ENCODE measurements around the gene PPP2R2C. TPM values are rescaled to one million over a fixed set of nuclear protein-coding genes. Genes with fewer than 3 reads are reported as not detected.

The PPP2R2C gene
- total and polyA plus RNA-seq, 2 donors, result 5.4 to 6.4 TPM

- peaks cover 0 to 2% of the 10 kb centered on the region in 2 donors for H3K9me3 ChIP-seq (ENCODE audit: control insufficient read depth in 2 of 2, insufficient read depth in 1 of 2, low read length in 1 of 2)
- WGBS, result 81% methylated on average over 9 of the region's 9 CpGs
- H3K4me1 ChIP-seq (ENCODE audit: control insufficient read depth in 2 of 2, insufficient read depth in 2 of 2, low read length in 2 of 2), result no peaks in the 10 kb centered on the region
- no peak overlapping the region for H3K27ac ChIP-seq (ENCODE audit: low read depth in 1 of 2, low read length in 1 of 2)
- DNase-seq (ENCODE audit: low read depth in 6 of 9, low spot score in 9 of 9), result no peak
- H3K4me3 ChIP-seq (ENCODE audit: low read length in 2 of 2), result no peak overlapping the region
- no peaks in the 10 kb centered on the region for H3K36me3 ChIP-seq (ENCODE audit: control insufficient read depth in 2 of 2, insufficient read depth in 2 of 2, low read length in 1 of 2)
- peaks cover 3 to 21% of the 10 kb centered on the region in 2 donors for H3K27me3 ChIP-seq (ENCODE audit: control insufficient read depth in 2 of 2, insufficient read depth in 1 of 2, low read length in 1 of 2)
These were observed 131.9 kb downstream of the PPP2R2C start for GRCh38 chr4:6340446-6341015.

- Histone ChIP-seq H3K4me3 (ENCODE audit: low read length in 2 of 2) (no peak overlapping the region), H3K4me1 (ENCODE audit: control insufficient read depth in 2 of 2, insufficient read depth in 2 of 2, low read length in 2 of 2) (no peaks in the 10 kb centered on the region), H3K27ac (ENCODE audit: low read depth in 1 of 2, low read length in 1 of 2) (no peak overlapping the region), H3K27me3 (ENCODE audit: control insufficient read depth in 2 of 2, insufficient read depth in 1 of 2, low read length in 1 of 2) (peaks cover 3 to 21% of the 10 kb centered on the region in 2 donors), H3K9me3 (ENCODE audit: control insufficient read depth in 2 of 2, insufficient read depth in 1 of 2, low read length in 1 of 2) (no peaks in the 10 kb centered on the region), H3K36me3 (ENCODE audit: control insufficient read depth in 2 of 2, insufficient read depth in 2 of 2, low read length in 1 of 2) (no peaks in the 10 kb centered on the region)
- WGBS, result 90% methylated on average over 13 of the region's 13 CpGs
- no peak for DNase-seq (ENCODE audit: low read depth in 6 of 9, low spot score in 9 of 9)
These were observed 132.5 kb downstream of the PPP2R2C start for GRCh38 chr4:6339818-6340445.

- no peaks in the 10 kb centered on the region for H3K36me3 ChIP-seq (ENCODE audit: control insufficient read depth in 2 of 2, insufficient read depth in 2 of 2, low read length in 1 of 2)
- no peak overlapping the region for H3K27ac ChIP-seq (ENCODE audit: low read depth in 1 of 2, low read length in 1 of 2)
- H3K4me3 ChIP-seq (ENCODE audit: low read length in 2 of 2), result no peak overlapping the region
- WGBS, result 76% methylated on average over 12 of the region's 12 CpGs
- peaks cover 3 to 21% of the 10 kb centered on the region in 2 donors for H3K27me3 ChIP-seq (ENCODE audit: control insufficient read depth in 2 of 2, insufficient read depth in 1 of 2, low read length in 1 of 2)
- H3K9me3 ChIP-seq (ENCODE audit: control insufficient read depth in 2 of 2, insufficient read depth in 1 of 2, low read length in 1 of 2), result peaks cover 0 to 3% of the 10 kb centered on the region in 2 donors
- H3K4me1 ChIP-seq (ENCODE audit: control insufficient read depth in 2 of 2, insufficient read depth in 2 of 2, low read length in 2 of 2), result no peaks in the 10 kb centered on the region
- no peak for DNase-seq (ENCODE audit: low read depth in 6 of 9, low spot score in 9 of 9)
These were observed 133.2 kb downstream of the PPP2R2C start for GRCh38 chr4:6338951-6339817.

GRCh38 chr4:6338175-6338950 is 134.1 kb downstream of the PPP2R2C start:
- H3K36me3 ChIP-seq (ENCODE audit: control insufficient read depth in 2 of 2, insufficient read depth in 2 of 2, low read length in 1 of 2), result no peaks in the 10 kb centered on the region
- peaks cover 2 to 10% of the 10 kb centered on the region in 2 donors for H3K9me3 ChIP-seq (ENCODE audit: control insufficient read depth in 2 of 2, insufficient read depth in 1 of 2, low read length in 1 of 2)
- no peak for DNase-seq (ENCODE audit: low read depth in 6 of 9, low spot score in 9 of 9)
- WGBS, result 41% methylated on average over 14 of the region's 14 CpGs
- H3K27ac ChIP-seq (ENCODE audit: low read depth in 1 of 2, low read length in 1 of 2), result no peak overlapping the region
- H3K4me1 ChIP-seq (ENCODE audit: control insufficient read depth in 2 of 2, insufficient read depth in 2 of 2, low read length in 2 of 2), result no peaks in the 10 kb centered on the region
- peaks cover 3 to 21% of the 10 kb centered on the region in 2 donors for H3K27me3 ChIP-seq (ENCODE audit: control insufficient read depth in 2 of 2, insufficient read depth in 1 of 2, low read length in 1 of 2)
- H3K4me3 ChIP-seq (ENCODE audit: low read length in 2 of 2), result no peak overlapping the region

GRCh38 chr4:6337331-6337935 is 135.0 kb downstream of the PPP2R2C start:
- Histone ChIP-seq H3K27ac (ENCODE audit: low read depth in 1 of 2, low read length in 1 of 2) (no peak overlapping the region), H3K4me1 (ENCODE audit: control insufficient read depth in 2 of 2, insufficient read depth in 2 of 2, low read length in 2 of 2) (no peaks in the 10 kb centered on the region), H3K9me3 (ENCODE audit: control insufficient read depth in 2 of 2, insufficient read depth in 1 of 2, low read length in 1 of 2) (peaks cover 2 to 10% of the 10 kb centered on the region in 2 donors), H3K36me3 (ENCODE audit: control insufficient read depth in 2 of 2, insufficient read depth in 2 of 2, low read length in 1 of 2) (no peaks in the 10 kb centered on the region), H3K4me3 (ENCODE audit: low read length in 2 of 2) (no peak overlapping the region), H3K27me3 (ENCODE audit: control insufficient read depth in 2 of 2, insufficient read depth in 1 of 2, low read length in 1 of 2) (peaks cover 3 to 21% of the 10 kb centered on the region in 2 donors)
- 23% methylated on average over 19 of the region's 19 CpGs for WGBS
- no peak for DNase-seq (ENCODE audit: low read depth in 6 of 9, low spot score in 9 of 9)

GRCh38 chr4:6336166-6336565 is 136.2 kb downstream of the PPP2R2C start:
- Histone ChIP-seq H3K4me1 (ENCODE audit: control insufficient read depth in 2 of 2, insufficient read depth in 2 of 2, low read length in 2 of 2) (no peaks in the 10 kb centered on the region), H3K4me3 (ENCODE audit: low read length in 2 of 2) (no peak overlapping the region), H3K9me3 (ENCODE audit: control insufficient read depth in 2 of 2, insufficient read depth in 1 of 2, low read length in 1 of 2) (peaks cover 2 to 15% of the 10 kb centered on the region in 2 donors), H3K36me3 (ENCODE audit: control insufficient read depth in 2 of 2, insufficient read depth in 2 of 2, low read length in 1 of 2) (no peaks in the 10 kb centered on the region), H3K27ac (ENCODE audit: low read depth in 1 of 2, low read length in 1 of 2) (no peak overlapping the region), H3K27me3 (ENCODE audit: control insufficient read depth in 2 of 2, insufficient read depth in 1 of 2, low read length in 1 of 2) (peaks cover 3 to 21% of the 10 kb centered on the region in 2 donors)
- WGBS, result 82% methylated on average over 13 of the region's 13 CpGs
- DNase-seq (ENCODE audit: low read depth in 6 of 9, low spot score in 9 of 9), result no peak

GRCh38 chr4:6335040-6335590 is 137.3 kb downstream of the PPP2R2C start:
- Histone ChIP-seq H3K27me3 (ENCODE audit: control insufficient read depth in 2 of 2, insufficient read depth in 1 of 2, low read length in 1 of 2) (peaks cover 3 to 21% of the 10 kb centered on the region in 2 donors), H3K36me3 (ENCODE audit: control insufficient read depth in 2 of 2, insufficient read depth in 2 of 2, low read length in 1 of 2) (no peaks in the 10 kb centered on the region), H3K27ac (ENCODE audit: low read depth in 1 of 2, low read length in 1 of 2) (no peak overlapping the region), H3K4me3 (ENCODE audit: low read length in 2 of 2) (no peak overlapping the region), H3K4me1 (ENCODE audit: control insufficient read depth in 2 of 2, insufficient read depth in 2 of 2, low read length in 2 of 2) (no peaks in the 10 kb centered on the region), H3K9me3 (ENCODE audit: control insufficient read depth in 2 of 2, insufficient read depth in 1 of 2, low read length in 1 of 2) (peaks cover 2 to 15% of the 10 kb centered on the region in 2 donors)
- no peak for DNase-seq (ENCODE audit: low read depth in 6 of 9, low spot score in 9 of 9)
- WGBS, result 77% methylated on average over 12 of the region's 12 CpGs

GRCh38 chr4:6334203-6334887 is 138.1 kb downstream of the PPP2R2C start:
- Histone ChIP-seq H3K27me3 (ENCODE audit: control insufficient read depth in 2 of 2, insufficient read depth in 1 of 2, low read length in 1 of 2) (peaks cover 3 to 21% of the 10 kb centered on the region in 2 donors), H3K36me3 (ENCODE audit: control insufficient read depth in 2 of 2, insufficient read depth in 2 of 2, low read length in 1 of 2) (no peaks in the 10 kb centered on the region), H3K27ac (ENCODE audit: low read depth in 1 of 2, low read length in 1 of 2) (no peak overlapping the region), H3K4me1 (ENCODE audit: control insufficient read depth in 2 of 2, insufficient read depth in 2 of 2, low read length in 2 of 2) (no peaks in the 10 kb centered on the region), H3K4me3 (ENCODE audit: low read length in 2 of 2) (no peak overlapping the region), H3K9me3 (ENCODE audit: control insufficient read depth in 2 of 2, insufficient read depth in 1 of 2, low read length in 1 of 2) (peaks cover 2 to 15% of the 10 kb centered on the region in 2 donors)
- WGBS, result 89% methylated on average over 5 of the region's 5 CpGs
- DNase-seq (ENCODE audit: low read depth in 6 of 9, low spot score in 9 of 9), result no peak

Data from thymus (tissue), 11 donors.